ENCODE results near the gene PLEKHM2.
"Not testable (repeated sequence)": the region's sequence is repeated elsewhere in the genome, so short reads cannot be mapped to it uniquely, and the experiment has no call there.

The PLEKHM2 gene

DNA sequence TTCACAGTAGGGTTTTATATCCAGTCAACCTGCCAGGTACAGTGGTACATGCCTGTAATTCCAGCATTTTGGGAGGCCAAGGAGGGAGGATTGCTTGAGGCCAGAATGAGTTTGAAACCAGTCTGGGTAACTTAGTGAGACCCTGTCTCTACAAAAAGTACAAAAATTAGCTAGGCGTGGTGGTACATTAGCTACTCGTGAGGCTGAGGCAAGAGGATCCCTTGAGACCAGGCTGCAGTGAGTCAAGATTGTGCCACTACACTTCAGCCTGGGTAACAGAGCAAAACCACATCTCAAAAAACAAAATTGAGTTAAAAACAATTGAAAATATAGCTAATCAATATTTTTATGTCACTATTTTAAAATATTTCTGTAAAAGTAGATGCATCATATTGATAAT, 33.7 kb upstream of the PLEKHM2 start:
- Histone ChIP-seq H3K79me2 (ENCODE audit: insufficient read depth, low read length) (no peaks in the 10 kb centered on the region), H3K4me1 (ENCODE audit: insufficient read depth, low read length) (no peaks in the 10 kb centered on the region), H3K9me3 (ENCODE audit: insufficient read depth, low read length, severe bottlenecking) (no peaks in the 10 kb centered on the region), H4K20me1 (ENCODE audit: insufficient read depth, low read length) (no peaks in the 10 kb centered on the region), H3K9ac (ENCODE audit: low read depth, low read length) (no peak overlapping the region), H3K27ac (ENCODE audit: low read length) (no peak overlapping the region), H3K4me3 (ENCODE audit: low read depth in 1 of 2, low read length in 2 of 2) (no peak overlapping the region), H2AFZ (ENCODE audit: low read depth, low read length) (no peak overlapping the region), H3K36me3 (ENCODE audit: insufficient read depth, low read length) (peaks cover 75% of the 10 kb centered on the region), H3K27me3 (ENCODE audit: insufficient read depth, low read length, poor library complexity) (no peaks in the 10 kb centered on the region), H3K4me2 (ENCODE audit: insufficient read depth, low read length) (no peak overlapping the region)
- ATAC-seq (ENCODE audit: insufficient read depth, low read depth) (no peak), DNase-seq (no peak)
- TF ChIP-seq EZH2 (IDR thresholded peaks at IDR 0.05; ENCODE audit: borderline replicate concordance, low read depth, low read length, severe bottlenecking): no peak
- TF ChIP-seq, protein P1, sequence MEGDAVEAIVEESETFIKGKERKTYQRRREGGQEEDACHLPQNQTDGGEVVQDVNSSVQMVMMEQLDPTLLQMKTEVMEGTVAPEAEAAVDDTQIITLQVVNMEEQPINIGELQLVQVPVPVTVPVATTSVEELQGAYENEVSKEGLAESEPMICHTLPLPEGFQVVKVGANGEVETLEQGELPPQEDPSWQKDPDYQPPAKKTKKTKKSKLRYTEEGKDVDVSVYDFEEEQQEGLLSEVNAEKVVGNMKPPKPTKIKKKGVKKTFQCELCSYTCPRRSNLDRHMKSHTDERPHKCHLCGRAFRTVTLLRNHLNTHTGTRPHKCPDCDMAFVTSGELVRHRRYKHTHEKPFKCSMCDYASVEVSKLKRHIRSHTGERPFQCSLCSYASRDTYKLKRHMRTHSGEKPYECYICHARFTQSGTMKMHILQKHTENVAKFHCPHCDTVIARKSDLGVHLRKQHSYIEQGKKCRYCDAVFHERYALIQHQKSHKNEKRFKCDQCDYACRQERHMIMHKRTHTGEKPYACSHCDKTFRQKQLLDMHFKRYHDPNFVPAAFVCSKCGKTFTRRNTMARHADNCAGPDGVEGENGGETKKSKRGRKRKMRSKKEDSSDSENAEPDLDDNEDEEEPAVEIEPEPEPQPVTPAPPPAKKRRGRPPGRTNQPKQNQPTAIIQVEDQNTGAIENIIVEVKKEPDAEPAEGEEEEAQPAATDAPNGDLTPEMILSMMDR (IDR thresholded peaks at IDR 0.05; ENCODE audit: borderline replicate concordance, extremely low read depth, low read length, poor library complexity, severe bottlenecking): no peak

DNA sequence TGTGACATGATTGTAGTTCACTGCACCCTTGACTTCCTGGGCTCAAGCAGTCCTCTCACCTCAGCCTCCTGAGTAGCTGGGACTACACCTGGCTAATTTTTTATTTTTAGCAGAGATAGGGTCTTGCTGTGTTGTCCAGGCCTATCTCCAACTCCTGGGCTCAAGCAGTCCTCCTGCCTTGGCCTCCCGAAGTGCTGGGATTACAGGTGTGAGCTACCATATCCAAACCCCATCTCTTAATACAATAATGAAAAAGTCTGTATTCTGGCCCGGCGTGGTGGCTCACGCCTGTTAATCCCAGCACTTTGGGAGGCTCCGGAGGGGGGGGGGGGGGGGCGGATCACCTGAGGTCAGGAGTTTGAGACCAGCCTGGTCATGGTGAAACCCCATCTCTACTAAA, 32.0 kb upstream of the PLEKHM2 start:
- not testable (repeated sequence) for H3K9ac ChIP-seq (ENCODE audit: low read depth, low read length); H2AFZ ChIP-seq (ENCODE audit: low read depth, low read length); H3K4me1 ChIP-seq (ENCODE audit: insufficient read depth, low read length); H3K4me2 ChIP-seq (ENCODE audit: insufficient read depth, low read length); H3K79me2 ChIP-seq (ENCODE audit: insufficient read depth, low read length); H3K27me3 ChIP-seq (ENCODE audit: insufficient read depth, low read length, poor library complexity); H3K9me3 ChIP-seq (ENCODE audit: insufficient read depth, low read length, severe bottlenecking); DNase-seq; ATAC-seq (ENCODE audit: insufficient read depth, low read depth); H4K20me1 ChIP-seq (ENCODE audit: insufficient read depth, low read length); H3K4me3 ChIP-seq (ENCODE audit: low read depth in 1 of 2, low read length in 2 of 2); H3K27ac ChIP-seq (ENCODE audit: low read length)
- H3K36me3 ChIP-seq (ENCODE audit: insufficient read depth, low read length): peaks cover 81% of the 10 kb centered on the region

DNA sequence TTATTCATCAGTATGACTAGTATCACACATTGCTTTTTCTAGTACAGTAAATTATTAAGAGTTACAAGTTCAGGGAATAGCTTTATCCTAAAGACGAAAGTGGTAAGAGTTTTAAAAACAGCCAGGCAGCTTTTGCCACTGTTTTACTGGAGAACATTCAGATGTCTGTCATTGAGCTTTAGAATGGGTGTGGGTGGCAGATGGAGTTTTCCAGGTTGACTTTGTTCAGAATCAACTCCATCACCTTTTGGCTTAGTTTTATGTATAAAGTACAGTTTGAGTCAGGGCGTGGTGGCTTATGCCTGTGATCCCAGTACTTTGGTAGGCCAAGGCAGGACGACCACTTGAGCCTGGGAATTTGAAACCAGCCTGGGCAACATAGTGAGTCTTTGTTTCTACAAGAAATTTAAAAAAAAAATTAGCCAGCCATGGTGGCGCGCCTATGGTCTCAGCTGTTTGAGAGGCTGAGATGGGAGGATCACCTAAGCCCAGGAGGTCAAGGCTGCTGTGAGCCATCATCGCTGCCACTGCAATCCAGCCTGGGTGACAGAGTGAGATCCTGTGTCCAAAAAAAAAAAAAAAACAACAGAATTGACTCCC, 29.9 kb upstream of the PLEKHM2 start:
- H3K9me3 ChIP-seq (ENCODE audit: insufficient read depth, low read length, severe bottlenecking): no peaks in the 10 kb centered on the region
- ATAC-seq (ENCODE audit: insufficient read depth, low read depth) (no peak), DNase-seq (no peak)
- TF ChIP-seq, protein P1 (IDR thresholded peaks at IDR 0.05; ENCODE audit: borderline replicate concordance, extremely low read depth, low read length, poor library complexity, severe bottlenecking): no peak
- no peak for TF ChIP-seq EZH2 (IDR thresholded peaks at IDR 0.05; ENCODE audit: borderline replicate concordance, low read depth, low read length, severe bottlenecking)
- H3K4me3 ChIP-seq (ENCODE audit: low read depth in 1 of 2, low read length in 2 of 2): no peak overlapping the region
- H4K20me1 ChIP-seq (ENCODE audit: insufficient read depth, low read length): no peaks in the 10 kb centered on the region
- H3K36me3 ChIP-seq (ENCODE audit: insufficient read depth, low read length): peaks cover 77% of the 10 kb centered on the region
- H3K4me1 ChIP-seq (ENCODE audit: insufficient read depth, low read length): no peaks in the 10 kb centered on the region
- no peak overlapping the region for H2AFZ ChIP-seq (ENCODE audit: low read depth, low read length)
- no peaks in the 10 kb centered on the region for H3K79me2 ChIP-seq (ENCODE audit: insufficient read depth, low read length)
- no peaks in the 10 kb centered on the region for H3K27me3 ChIP-seq (ENCODE audit: insufficient read depth, low read length, poor library complexity)
- no peak overlapping the region for H3K27ac ChIP-seq (ENCODE audit: low read length)
- H3K9ac ChIP-seq (ENCODE audit: low read depth, low read length): no peak overlapping the region
- no peak overlapping the region for H3K4me2 ChIP-seq (ENCODE audit: insufficient read depth, low read length)

DNA sequence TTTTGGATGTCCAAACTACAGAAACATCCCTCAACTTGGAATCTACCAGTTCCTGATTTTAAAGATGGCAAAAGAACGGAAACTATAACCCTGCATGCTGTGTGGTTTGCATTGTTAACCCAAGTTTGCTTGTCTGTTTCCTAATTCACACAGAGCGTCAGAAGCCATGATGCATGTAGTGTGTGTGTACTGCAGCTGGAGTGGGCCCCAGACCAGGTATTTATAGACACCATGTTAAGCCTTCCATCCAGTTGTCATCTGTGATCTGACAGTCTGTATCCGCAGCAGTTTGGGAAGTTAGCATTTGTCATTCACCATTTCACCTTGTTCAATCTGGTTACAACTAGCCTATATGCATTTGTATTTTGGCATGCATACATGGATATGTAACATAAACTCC, 27.7 kb upstream of the PLEKHM2 start:
- Histone ChIP-seq H3K36me3 (ENCODE audit: insufficient read depth, low read length) (peaks cover 81% of the 10 kb centered on the region), H3K9me3 (ENCODE audit: insufficient read depth, low read length, severe bottlenecking) (no peaks in the 10 kb centered on the region), H3K79me2 (ENCODE audit: insufficient read depth, low read length) (no peaks in the 10 kb centered on the region), H3K27me3 (ENCODE audit: insufficient read depth, low read length, poor library complexity) (no peaks in the 10 kb centered on the region), H3K4me1 (ENCODE audit: insufficient read depth, low read length) (no peaks in the 10 kb centered on the region), H3K9ac (ENCODE audit: low read depth, low read length) (no peak overlapping the region), H3K4me3 (ENCODE audit: low read depth in 1 of 2, low read length in 2 of 2) (no peak overlapping the region), H3K4me2 (ENCODE audit: insufficient read depth, low read length) (no peak overlapping the region), H2AFZ (ENCODE audit: low read depth, low read length) (no peak overlapping the region), H4K20me1 (ENCODE audit: insufficient read depth, low read length) (no peaks in the 10 kb centered on the region), H3K27ac (ENCODE audit: low read length) (no peak overlapping the region)
- DNase-seq: no peak
- no peak for ATAC-seq (ENCODE audit: insufficient read depth, low read depth)
- TF ChIP-seq, protein P1 (IDR thresholded peaks at IDR 0.05; ENCODE audit: borderline replicate concordance, extremely low read depth, low read length, poor library complexity, severe bottlenecking): no peak
- TF ChIP-seq EZH2 (IDR thresholded peaks at IDR 0.05; ENCODE audit: borderline replicate concordance, low read depth, low read length, severe bottlenecking): no peak

Data from DND-41 (cell line).